Mesendoderm (in vitro differentiated cells): ENCODE data around the gene RFX5.
"Not testable (repeated sequence)": the region's sequence is repeated elsewhere in the genome, so short reads cannot be mapped to it uniquely, and the experiment has no call there.

ENCODE experiments used
- DNase-seq: peaks from one replicate; pipeline ENCODE4 v3.0.0; 2013
- H2AK5ac ChIP-seq: 2 replicates; pipeline ENCODE4 v1.6.1; 2013; ENCODE audit warnings: low read length, inconsistent platforms
- H2BK120ac ChIP-seq: 2 replicates; pipeline ENCODE4 v1.6.1; 2013; ENCODE audit warnings: low read depth, mild to moderate bottlenecking, low read length, moderate library complexity, mixed read lengths
- H2BK15ac ChIP-seq: replicated peaks from 2 replicates; pipeline ENCODE4 v1.6.1; 2013; ENCODE audit warnings: low read depth, mild to moderate bottlenecking, moderate library complexity
- H2BK5ac ChIP-seq: 2 replicates; pipeline ENCODE4 v1.6.1; 2013; ENCODE audit warnings: low read length, inconsistent platforms
- H3K18ac ChIP-seq: 2 replicates; pipeline ENCODE4 v1.6.1; 2013; ENCODE audit warnings: mild to moderate bottlenecking, low read length, mixed read lengths
- H3K23ac ChIP-seq: one replicate; pipeline ENCODE4 v1.6.1; 2013; ENCODE audit warnings: low read length
- H3K27ac ChIP-seq: 2 replicates; pipeline ENCODE4 v1.5.1; 2013; ENCODE audit warnings: low read depth, mild to moderate bottlenecking, inconsistent platforms, low read length, moderate library complexity
- H3K27me3 ChIP-seq: 2 replicates; pipeline ENCODE4 v1.6.1; 2013; ENCODE audit warnings: low read length, control low read depth, mild to moderate bottlenecking, inconsistent platforms; ENCODE audit not compliant: insufficient read depth, poor library complexity
- H3K36me3 ChIP-seq: 2 replicates; pipeline ENCODE4 v1.6.1; 2013; ENCODE audit warnings: low read length, inconsistent platforms; ENCODE audit not compliant: control insufficient read depth, insufficient read depth
- H3K4ac ChIP-seq: one replicate; pipeline ENCODE4 v1.6.1; 2013; ENCODE audit warnings: low read depth, mild to moderate bottlenecking, low read length, moderate library complexity
- H3K4me1 ChIP-seq: 2 replicates; pipeline ENCODE4 v1.6.1; 2013; ENCODE audit warnings: low read depth, low read length, inconsistent platforms; ENCODE audit not compliant: control insufficient read depth
- H3K4me2 ChIP-seq: 2 replicates; pipeline ENCODE4 v1.6.1; 2013; ENCODE audit warnings: low read length
- H3K4me3 ChIP-seq: 2 replicates; pipeline ENCODE4 v1.5.1; 2013; ENCODE audit warnings: mild to moderate bottlenecking, low read length
- H3K56ac ChIP-seq: one replicate; pipeline ENCODE4 v1.6.1; 2013; ENCODE audit warnings: low read length
- H3K79me1 ChIP-seq: 2 replicates; pipeline ENCODE4 v1.6.1; 2013; ENCODE audit warnings: low read length, inconsistent platforms
- H3K79me2 ChIP-seq: 2 replicates; pipeline ENCODE4 v1.6.1; 2013; ENCODE audit warnings: mild to moderate bottlenecking, low read length; ENCODE audit not compliant: control insufficient read depth, insufficient read depth
- H3K9ac ChIP-seq: 2 replicates; pipeline ENCODE4 v1.6.1; 2013; ENCODE audit warnings: low read length, inconsistent platforms
- H4K5ac ChIP-seq: one replicate; pipeline ENCODE4 v1.6.1; 2013; ENCODE audit warnings: low read length
- H4K8ac ChIP-seq: one replicate; pipeline ENCODE4 v1.6.1; 2013; ENCODE audit warnings: low read depth, mild to moderate bottlenecking, control low read depth, low read length, moderate library complexity
- WGBS: extraction: QIAGEN DNeasy Blood & Tissue Kit; methylation state at CpG from one replicate; pipeline ENCODE4 v1.1.7; 2013; ENCODE audit warnings: low lambda C conversion rate, missing lambda C conversion rate; ENCODE audit not compliant: insufficient coverage; ENCODE audit errors: extremely low coverage; 5-methylcytosine and 5-hydroxymethylcytosine counted together

Gene RFX5

DNA sequence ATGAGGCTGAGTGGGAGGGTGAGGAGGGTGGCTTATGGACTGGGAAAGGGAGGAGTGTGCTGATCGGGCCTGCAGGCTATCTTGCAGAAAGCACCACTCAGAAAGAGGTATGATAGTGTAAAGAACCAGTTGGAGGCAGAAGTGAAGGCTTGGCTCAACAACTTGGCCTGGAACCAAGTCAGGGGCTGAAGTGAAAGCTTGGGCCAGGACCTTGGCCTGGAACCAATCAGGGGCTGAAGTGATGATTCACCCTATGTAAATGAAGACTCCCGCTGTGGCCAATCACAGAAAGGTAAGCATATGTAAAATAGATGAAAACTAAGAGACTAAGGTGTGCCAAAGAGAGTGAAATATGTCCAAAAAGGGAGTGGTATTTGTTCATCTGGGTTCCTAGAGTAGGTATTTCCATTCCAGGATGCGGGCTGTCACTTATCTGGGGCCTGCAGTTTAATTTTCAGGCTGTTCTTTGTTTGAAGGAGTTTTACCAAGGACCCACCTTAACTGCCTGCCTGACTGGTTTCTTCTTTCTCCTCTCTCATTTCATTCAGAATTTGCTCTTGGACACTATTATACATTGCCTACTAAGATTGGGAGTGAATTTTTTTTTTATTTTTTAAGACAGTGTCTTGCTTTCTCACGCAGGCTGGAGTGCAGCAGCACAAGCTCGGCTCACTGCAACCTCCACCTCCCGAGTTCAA is 5.1 kb upstream of the RFX5 start:
- Histone ChIP-seq H2BK5ac (no peak overlapping the region), H3K27me3 (no peaks in the 10 kb centered on the region), H3K36me3 (no peaks in the 10 kb centered on the region), H3K4ac (no peak overlapping the region), H3K79me1 (no peaks in the 10 kb centered on the region), H3K4me1 (peaks cover 4% of the 10 kb centered on the region), H3K18ac (no peak overlapping the region), H2AK5ac (no peak overlapping the region), H2BK15ac (no peak overlapping the region), H3K4me2 (no peak overlapping the region), H4K8ac (no peak overlapping the region), H3K4me3 (no peak overlapping the region), H3K9ac (no peak overlapping the region), H3K23ac (no peak overlapping the region), H3K56ac (no peak overlapping the region), H2BK120ac (no peak overlapping the region), H3K27ac (no peak overlapping the region), H4K5ac (no peak overlapping the region), H3K79me2 (no peaks in the 10 kb centered on the region)
- WGBS = no CpG with 5 or more reads among the region's 6 CpGs
- DNase-seq = no peak

DNA sequence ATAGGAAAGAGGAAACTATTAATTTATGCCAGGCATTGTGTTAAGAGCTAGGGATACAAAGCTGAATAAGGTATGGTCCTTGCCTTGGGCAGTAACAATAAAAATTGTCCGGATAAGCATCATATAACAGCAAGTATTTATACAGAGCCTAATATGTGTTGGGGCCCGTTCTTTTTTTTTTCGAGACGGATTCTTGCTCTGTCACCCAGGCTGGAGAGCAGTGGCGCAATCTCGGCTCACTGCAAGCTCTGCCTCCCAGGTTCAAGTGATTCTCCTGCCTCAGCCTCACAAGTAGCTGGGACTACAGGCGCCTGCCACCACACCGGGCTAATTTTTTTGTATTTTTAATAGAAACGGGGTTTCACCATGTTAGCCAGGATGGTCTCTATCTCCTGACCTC is 3.3 kb upstream of the RFX5 start:
- H2BK120ac ChIP-seq, H3K36me3 ChIP-seq, H2BK5ac ChIP-seq: not testable (repeated sequence)

DNA sequence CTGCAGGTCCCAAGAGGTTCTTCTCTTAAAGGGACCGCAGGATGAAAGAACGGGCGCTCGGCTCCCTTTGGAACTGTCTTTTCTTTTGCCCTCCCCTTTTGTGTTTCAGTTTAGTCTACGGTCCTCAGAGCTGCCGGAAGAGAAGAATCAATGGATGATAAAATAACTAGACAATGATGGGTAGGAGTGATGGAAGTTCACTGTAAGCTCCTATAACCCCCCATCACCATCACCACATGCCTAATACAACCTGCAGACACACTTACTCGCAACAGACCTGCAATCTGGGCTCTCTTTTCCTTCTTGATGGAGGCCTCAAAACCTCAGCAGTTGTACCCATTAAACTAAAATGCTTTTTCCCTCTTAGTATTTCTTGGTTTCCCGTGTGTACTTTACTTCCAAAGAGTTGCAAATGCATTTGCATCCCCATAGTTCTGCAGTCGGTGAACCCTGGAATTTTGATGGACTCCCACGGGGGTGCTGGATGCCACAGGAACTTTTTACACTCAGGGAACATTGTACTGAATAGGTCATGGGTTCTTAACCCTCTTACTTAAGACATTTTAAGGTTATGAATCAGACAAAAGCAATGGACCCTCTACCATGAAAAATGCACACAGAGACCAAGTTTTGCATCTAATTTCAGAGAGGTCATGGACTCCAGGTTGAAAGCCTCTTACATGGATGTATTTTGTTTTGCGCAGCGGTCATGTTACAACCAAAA is 633 bp upstream of the RFX5 start:
- H3K36me3 ChIP-seq = peaks cover 4% of the 10 kb centered on the region
- H4K5ac ChIP-seq = no peak overlapping the region
- H3K27me3 ChIP-seq = no peaks in the 10 kb centered on the region
- no peak overlapping the region for H2AK5ac ChIP-seq
- no peak overlapping the region for H4K8ac ChIP-seq
- H2BK120ac ChIP-seq = no peak overlapping the region
- H3K79me1 ChIP-seq = peaks cover 8% of the 10 kb centered on the region
- peaks cover 9% of the 10 kb centered on the region for H3K4me1 ChIP-seq
- H3K27ac ChIP-seq = peak overlapping the region; percentile 16
- H3K4me3 ChIP-seq = no peak overlapping the region
- H3K9ac ChIP-seq = peak overlapping the region; percentile 57
- H3K56ac ChIP-seq = peak overlapping the region; percentile 71
- H3K79me2 ChIP-seq = peaks cover 6% of the 10 kb centered on the region
- H3K23ac ChIP-seq = no peak overlapping the region
- no peak overlapping the region for H2BK5ac ChIP-seq
- peak overlapping the region; percentile 37 for H2BK15ac ChIP-seq
- no peak for DNase-seq
- H3K4me2 ChIP-seq = peak overlapping the region; percentile 52
- no peak overlapping the region for H3K4ac ChIP-seq
- WGBS = no CpG with 5 or more reads among the region's 12 CpGs
- no peak overlapping the region for H3K18ac ChIP-seq

More for the DNA sequence above, 3.3 kb upstream of the RFX5 start:
- H3K9ac ChIP-seq, H4K5ac ChIP-seq, H2AK5ac ChIP-seq, H3K4me2 ChIP-seq, H3K79me1 ChIP-seq, H3K27me3 ChIP-seq, DNase-seq, H3K56ac ChIP-seq, H3K18ac ChIP-seq, H2BK15ac ChIP-seq, H3K27ac ChIP-seq, H3K4me1 ChIP-seq, H3K4ac ChIP-seq, H3K23ac ChIP-seq, H4K8ac ChIP-seq, H3K4me3 ChIP-seq, H3K79me2 ChIP-seq: not testable (repeated sequence)
- WGBS = no CpG with 5 or more reads among the region's 9 CpGs

DNA sequence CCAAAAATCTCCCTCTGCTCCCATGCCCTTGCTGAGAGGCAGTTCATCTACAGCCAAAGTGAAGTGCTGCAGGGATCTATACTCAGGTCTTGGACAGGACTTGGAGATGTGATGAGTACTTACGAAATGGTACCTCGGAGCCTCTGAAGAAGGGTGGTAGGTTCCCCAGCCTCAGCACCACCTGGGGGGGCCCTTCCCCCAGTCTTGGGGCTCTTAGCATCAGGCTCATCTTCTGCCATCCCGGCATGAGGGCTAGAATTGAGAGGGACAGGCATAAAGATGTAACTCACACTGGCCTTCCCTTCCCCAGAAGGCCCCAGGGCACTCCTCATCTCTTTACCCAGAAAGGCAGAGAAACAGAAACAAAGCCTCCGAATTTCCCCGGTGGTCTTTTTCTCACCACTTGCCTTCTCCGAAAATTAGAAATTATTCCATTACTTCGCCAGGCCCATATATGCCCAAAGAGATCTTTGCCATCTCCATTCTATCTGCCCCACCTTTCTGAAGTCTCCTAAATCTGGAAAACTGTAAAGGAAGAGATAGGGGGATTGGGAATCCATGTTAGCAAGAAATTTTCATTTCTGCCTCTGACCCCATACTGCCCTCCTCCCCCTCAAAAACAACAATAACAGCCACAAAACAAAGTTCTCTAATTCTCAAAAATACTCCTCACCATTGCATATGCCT is 827 bp downstream of the RFX5 start:
- Histone ChIP-seq H3K27ac (peak overlapping the region; percentile 95), H2BK15ac (no peak overlapping the region), H3K4me1 (peaks cover 9% of the 10 kb centered on the region), H4K5ac (no peak overlapping the region), H3K23ac (no peak overlapping the region), H3K27me3 (no peaks in the 10 kb centered on the region), H3K18ac (peak overlapping the region; percentile 83), H3K4me3 (peak overlapping the region; percentile 86), H3K56ac (peak overlapping the region; percentile 97), H3K36me3 (peaks cover 4% of the 10 kb centered on the region), H3K79me2 (peaks cover 6% of the 10 kb centered on the region), H2BK120ac (no peak overlapping the region), H3K9ac (peak overlapping the region; percentile 91), H3K4ac (peak overlapping the region; percentile 41), H3K79me1 (peaks cover 8% of the 10 kb centered on the region), H2BK5ac (peak overlapping the region; percentile 70), H3K4me2 (peak overlapping the region; percentile 87), H2AK5ac (no peak overlapping the region), H4K8ac (no peak overlapping the region)
- peak; percentile 16 for DNase-seq
- WGBS = no CpG with 5 or more reads among the region's 7 CpGs

DNA sequence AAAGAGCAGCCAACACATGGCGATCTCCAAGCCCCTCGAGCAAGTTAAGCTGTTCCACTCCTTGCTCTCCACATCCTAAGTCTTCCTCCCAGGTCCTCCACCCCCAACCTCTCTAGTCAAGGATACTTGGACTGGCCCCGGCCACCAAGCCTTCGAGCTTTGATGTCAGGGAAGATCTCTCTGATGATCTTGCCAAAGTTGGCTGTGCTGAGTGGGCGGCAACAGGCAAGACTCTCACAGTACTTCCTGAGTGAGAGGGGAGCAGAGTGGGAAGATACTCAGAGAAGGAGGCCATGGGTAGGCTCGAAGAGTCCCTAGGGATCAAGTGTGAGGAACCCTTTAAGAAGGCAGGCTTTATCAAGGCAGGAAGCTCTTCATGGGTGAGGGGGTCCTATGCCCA is 2.8 kb downstream of the RFX5 start:
- H3K27ac ChIP-seq = no peak overlapping the region
- H3K27me3 ChIP-seq = no peaks in the 10 kb centered on the region
- no peak overlapping the region for H3K23ac ChIP-seq
- no peak for DNase-seq
- H4K5ac ChIP-seq = no peak overlapping the region
- no peak overlapping the region for H2BK5ac ChIP-seq
- H3K4me1 ChIP-seq = peaks cover 9% of the 10 kb centered on the region
- H3K4me3 ChIP-seq = no peak overlapping the region
- H3K9ac ChIP-seq = no peak overlapping the region
- no peak overlapping the region for H3K56ac ChIP-seq
- no peak overlapping the region for H4K8ac ChIP-seq
- H3K79me2 ChIP-seq = peaks cover 6% of the 10 kb centered on the region
- H2BK15ac ChIP-seq = no peak overlapping the region
- H3K4ac ChIP-seq = no peak overlapping the region
- WGBS = no CpG with 5 or more reads among the region's 6 CpGs
- H2BK120ac ChIP-seq = no peak overlapping the region
- H2AK5ac ChIP-seq = no peak overlapping the region
- H3K36me3 ChIP-seq = peaks cover 4% of the 10 kb centered on the region
- peaks cover 8% of the 10 kb centered on the region for H3K79me1 ChIP-seq
- H3K18ac ChIP-seq = no peak overlapping the region
- no peak overlapping the region for H3K4me2 ChIP-seq
